OCI-LY1 (cell line): ENCODE measurements around the gene FGFR2.
A peak's percentile ranks its signal among the peaks of the same experiment; 100 is the strongest.

ENCODE experiments used
- H2AFZ ChIP-seq: fragments of 200-600 bp; sonication (generic), shearing (Covaris generic); 2 replicates; pipeline ENCODE4 v1.6.0; 2014; ENCODE audit warnings: antibody characterized with exemption, mild to moderate bottlenecking, low read length
- H3F3A ChIP-seq: fragments of 200-600 bp; sonication (generic), shearing (Covaris generic); 2 replicates; pipeline ENCODE4 v1.6.0; 2014; ENCODE audit warnings: mild to moderate bottlenecking, antibody characterized with exemption, low read length, moderate library complexity; ENCODE audit not compliant: insufficient read depth
- H3K27ac ChIP-seq: fragments of 200-600 bp; sonication (generic); 2 replicates; pipeline ENCODE4 v1.5.1; 2014; ENCODE audit warnings: low read length, mixed run types, mild to moderate bottlenecking, low read depth; ENCODE audit not compliant: poor library complexity, severe bottlenecking
- H3K27me3 ChIP-seq: fragments of 200-600 bp; sonication (generic); 2 replicates; pipeline ENCODE4 v1.6.0; 2014; ENCODE audit warnings: antibody characterized with exemption, mild to moderate bottlenecking, low read length, moderate library complexity; ENCODE audit not compliant: insufficient read depth
- H3K36me3 ChIP-seq: fragments of 200-600 bp; sonication (generic); 2 replicates; pipeline ENCODE4 v1.6.1; 2014; ENCODE audit warnings: mild to moderate bottlenecking, antibody characterized with exemption, low read length, moderate library complexity, mixed read lengths; ENCODE audit not compliant: insufficient read depth
- H3K4me1 ChIP-seq: fragments of 200-600 bp; sonication (generic); 2 replicates; pipeline ENCODE4 v1.5.1; 2014; ENCODE audit warnings: mild to moderate bottlenecking, low read length, moderate library complexity; ENCODE audit not compliant: insufficient read depth, severe bottlenecking
- H3K4me2 ChIP-seq: fragments of 200-600 bp; sonication (generic), shearing (Covaris generic); 2 replicates; pipeline ENCODE4 v1.6.1; 2014; ENCODE audit warnings: low read length
- H3K4me3 ChIP-seq: fragments of 200-600 bp; sonication (generic); 2 replicates; pipeline ENCODE4 v1.5.1; 2014; ENCODE audit warnings: low read length, low read depth, mild to moderate bottlenecking, mixed read lengths; ENCODE audit not compliant: poor library complexity, severe bottlenecking
- H3K79me2 ChIP-seq: fragments of 200-600 bp; shearing (Covaris generic); 2 replicates; pipeline ENCODE4 v1.6.1; 2016; ENCODE audit warnings: mixed run types, low read length, mixed read lengths; ENCODE audit not compliant: insufficient read depth
- H3K9ac ChIP-seq: fragments of 200-600 bp; sonication (generic), shearing (Covaris generic); 2 replicates; pipeline ENCODE4 v1.6.1; 2014; ENCODE audit warnings: mild to moderate bottlenecking, low read length, mixed read lengths
- H3K9me2 ChIP-seq: fragments of 200-600 bp; sonication (generic), shearing (Covaris generic); 2 replicates; pipeline ENCODE4 v1.6.1; 2014; ENCODE audit warnings: low read depth, mild to moderate bottlenecking, low read length, mixed read lengths
- H3K9me3 ChIP-seq: fragments of 200-600 bp; shearing (Covaris generic); 2 replicates; pipeline ENCODE4 v1.6.1; 2014; ENCODE audit warnings: low read length, mixed read lengths
- H4K20me1 ChIP-seq: fragments of 200-600 bp; sonication (generic), shearing (Covaris generic); 2 replicates; pipeline ENCODE4 v1.6.0; 2016; ENCODE audit warnings: mild to moderate bottlenecking, low read length; ENCODE audit not compliant: insufficient read depth
- CTCF ChIP-seq: fragments of 200-600 bp; sonication (generic), shearing (Covaris generic); IDR thresholded peaks from 2 replicates; pipeline ENCODE4 v1.5.1; 2017; ENCODE audit warnings: mild to moderate bottlenecking, antibody characterized with exemption, low read length, moderate library complexity, mixed read lengths
- EZH2 ChIP-seq: fragments of 200-600 bp; sonication (generic), shearing (Covaris generic); IDR thresholded peaks from 2 replicates; pipeline ENCODE4 v1.8.0; 2017; ENCODE audit warnings: borderline replicate concordance, mixed run types, mild to moderate bottlenecking, antibody characterized with exemption, low read length, moderate library complexity, mixed read lengths

Gene FGFR2

GRCh38 chr10:121610798-121611323, 12.6 kb upstream of the FGFR2 start:
- TF ChIP-seq EZH2, result no peak
- no peak for TF ChIP-seq CTCF
- Histone ChIP-seq H3K27me3 (no peaks in the 10 kb centered on the region), H3F3A (no peaks in the 10 kb centered on the region), H4K20me1 (no peaks in the 10 kb centered on the region), H3K4me3 (no peak overlapping the region), H3K4me2 (no peak overlapping the region), H3K4me1 (no peaks in the 10 kb centered on the region), H3K9me3 (no peaks in the 10 kb centered on the region), H2AFZ (no peak overlapping the region), H3K9ac (no peak overlapping the region), H3K9me2 (no peaks in the 10 kb centered on the region), H3K27ac (no peak overlapping the region), H3K79me2 (no peaks in the 10 kb centered on the region), H3K36me3 (no peaks in the 10 kb centered on the region)

- no peaks in the 10 kb centered on the region for H3K27me3 ChIP-seq
- H3K27ac ChIP-seq, result no peak overlapping the region
- TF ChIP-seq EZH2 (no peak), CTCF (no peak)
- no peak overlapping the region for H2AFZ ChIP-seq
- H3F3A ChIP-seq, result no peaks in the 10 kb centered on the region
- no peaks in the 10 kb centered on the region for H3K9me2 ChIP-seq
- H3K9ac ChIP-seq, result no peak overlapping the region
- H3K9me3 ChIP-seq, result no peaks in the 10 kb centered on the region
- no peak overlapping the region for H3K4me3 ChIP-seq
- no peaks in the 10 kb centered on the region for H3K36me3 ChIP-seq
- H4K20me1 ChIP-seq, result no peaks in the 10 kb centered on the region
- H3K4me1 ChIP-seq, result no peaks in the 10 kb centered on the region
- H3K79me2 ChIP-seq, result no peaks in the 10 kb centered on the region
- no peak overlapping the region for H3K4me2 ChIP-seq
These were observed 11.5 kb upstream of the FGFR2 start for GRCh38 chr10:121609426-121610380.

- no peaks in the 10 kb centered on the region for H3F3A ChIP-seq
- no peaks in the 10 kb centered on the region for H3K4me1 ChIP-seq
- no peak overlapping the region for H2AFZ ChIP-seq
- H3K9ac ChIP-seq, result no peak overlapping the region
- no peak overlapping the region for H3K4me2 ChIP-seq
- no peaks in the 10 kb centered on the region for H3K9me3 ChIP-seq
- TF ChIP-seq EZH2 (no peak), CTCF (peak; percentile 79)
- H3K4me3 ChIP-seq, result no peak overlapping the region
- no peaks in the 10 kb centered on the region for H3K27me3 ChIP-seq
- H3K9me2 ChIP-seq, result no peaks in the 10 kb centered on the region
- H4K20me1 ChIP-seq, result no peaks in the 10 kb centered on the region
- no peak overlapping the region for H3K27ac ChIP-seq
- no peaks in the 10 kb centered on the region for H3K79me2 ChIP-seq
- H3K36me3 ChIP-seq, result no peaks in the 10 kb centered on the region
These were observed 10.4 kb upstream of the FGFR2 start for GRCh38 chr10:121608469-121609190.
